Iris pigment epithelial cell (primary cell): ENCODE data around the gene STARD7.

ENCODE experiments used
- DNase-seq: peaks from one replicate; pipeline ENCODE4 v3.0.0-alpha.2; 2011; ENCODE audit warnings: low read depth

Gene STARD7

DNA sequence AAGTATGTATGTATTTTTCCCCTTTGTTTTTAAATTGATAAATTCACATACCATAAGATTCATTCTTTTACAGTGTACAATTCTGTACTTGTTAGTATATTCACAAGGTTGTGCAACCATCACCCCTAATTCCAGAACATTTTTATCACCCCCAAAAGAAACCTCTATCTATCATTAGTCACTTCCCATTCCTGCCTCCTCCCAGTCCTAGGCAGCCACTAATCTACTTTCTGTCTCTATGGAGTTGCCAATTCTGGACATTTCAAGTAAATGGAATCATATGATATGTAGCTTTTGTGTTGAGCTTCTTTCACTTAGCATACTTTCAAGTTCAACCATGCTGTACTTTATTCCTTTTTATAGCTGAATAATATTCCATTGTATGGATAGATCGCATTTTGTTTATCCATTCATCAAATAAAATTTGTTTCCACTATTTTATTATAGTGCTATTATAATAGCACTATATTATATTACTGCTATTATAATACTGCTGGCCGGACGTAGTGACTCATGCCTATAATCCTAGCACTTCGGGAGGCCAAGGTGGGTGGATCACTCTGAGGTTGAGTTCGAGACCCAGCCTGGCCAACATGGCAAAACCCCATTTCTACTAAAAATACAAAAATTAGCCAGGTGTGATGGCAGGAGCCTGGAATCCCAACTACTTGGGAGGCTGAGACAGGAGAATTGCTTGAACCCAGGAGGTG is 10.9 kb downstream of the STARD7 start:
- DNase-seq, result peak; percentile 76

- DNase-seq, result peak; percentile 93
These were observed 13.1 kb downstream of the STARD7 start for GRCh38 chr2:96195410-96196066.

- DNase-seq, result no peak
These were observed 16.5 kb downstream of the STARD7 start for GRCh38 chr2:96191937-96192670.

- peak; percentile 35 for DNase-seq
These were observed 19.7 kb downstream of the STARD7 start for GRCh38 chr2:96188821-96189526.

- no peak for DNase-seq
These were observed 22.1 kb downstream of the STARD7 start for GRCh38 chr2:96186562-96186961.

DNA sequence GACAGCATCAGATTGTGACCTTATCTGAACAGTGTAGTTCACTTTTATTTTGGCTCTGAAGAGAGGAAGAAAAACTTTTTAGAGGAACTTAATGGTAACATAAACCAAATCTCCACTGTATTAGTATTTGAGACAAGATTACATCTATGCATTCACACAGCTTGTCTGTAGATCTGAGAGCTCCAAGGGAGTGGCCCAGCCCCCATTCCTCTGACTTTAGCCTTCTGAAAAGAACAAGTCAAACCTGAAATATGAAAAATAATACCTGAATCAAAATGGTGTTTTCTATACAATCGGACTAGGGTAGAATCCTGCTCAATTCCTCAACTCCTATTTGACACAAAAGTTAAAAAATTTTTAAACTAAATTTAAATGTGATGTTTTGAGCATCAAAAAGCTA is 23.1 kb downstream of the STARD7 start:
- no peak for DNase-seq

DNA sequence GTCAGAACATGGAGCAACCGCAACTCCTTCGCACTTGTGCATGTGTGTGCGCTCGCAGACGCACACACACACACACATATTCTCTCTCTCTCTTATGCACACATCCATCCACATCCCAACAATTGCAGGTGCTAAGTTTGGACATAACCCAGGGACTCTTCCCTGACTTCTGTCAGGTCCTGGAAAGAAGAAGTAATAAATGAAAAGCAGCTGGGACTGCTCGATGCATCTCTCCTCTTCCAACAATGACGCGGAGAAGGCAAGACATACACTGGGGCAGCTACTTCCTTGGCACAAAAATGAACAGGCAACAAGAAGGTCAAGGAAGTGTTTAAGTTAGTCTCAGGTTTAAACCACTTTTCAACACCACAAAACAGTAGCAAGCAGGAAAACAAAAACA is 23.6 kb downstream of the STARD7 start:
- no peak for DNase-seq

DNA sequence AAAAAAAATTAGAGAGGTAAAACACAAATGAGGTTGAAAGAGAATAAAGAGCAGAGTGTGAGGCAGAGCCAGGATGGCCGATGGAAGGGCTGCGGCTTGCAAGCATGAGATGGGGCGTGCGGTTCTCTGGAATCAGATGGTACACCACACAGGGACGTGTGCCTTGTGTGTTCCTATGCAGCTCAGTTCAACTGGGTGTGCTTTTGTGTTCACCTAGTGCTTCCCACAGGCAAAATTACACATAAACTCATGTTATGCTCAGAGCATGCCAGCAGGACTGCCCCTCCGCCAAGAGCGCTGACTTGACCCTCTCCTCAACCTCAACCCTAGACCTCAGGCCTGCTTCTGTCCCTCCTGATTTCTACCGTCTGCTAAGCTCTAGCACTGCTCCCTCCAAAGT is 24.4 kb downstream of the STARD7 start:
- no peak for DNase-seq

DNA sequence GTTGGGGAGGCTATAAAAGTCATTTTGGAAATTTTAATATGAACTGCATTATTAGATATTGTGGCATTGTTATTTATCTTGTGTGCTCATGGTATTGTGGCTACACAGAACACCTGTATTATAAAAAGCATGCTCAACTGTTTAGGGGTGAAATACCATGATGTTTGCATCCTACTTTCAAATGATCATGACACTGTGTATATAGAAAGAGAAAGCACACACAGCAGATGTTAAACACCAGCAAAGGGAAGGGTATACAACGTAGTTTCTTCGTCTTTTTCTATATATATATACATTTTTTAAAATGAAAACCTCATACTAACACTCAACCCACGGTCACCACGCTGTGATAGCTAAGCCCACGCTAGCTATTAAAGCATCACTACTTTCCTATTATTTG is 27.1 kb downstream of the STARD7 start:
- no peak for DNase-seq

- DNase-seq, result no peak
These were observed 28.1 kb downstream of the STARD7 start for GRCh38 chr2:96180521-96180920.

DNA sequence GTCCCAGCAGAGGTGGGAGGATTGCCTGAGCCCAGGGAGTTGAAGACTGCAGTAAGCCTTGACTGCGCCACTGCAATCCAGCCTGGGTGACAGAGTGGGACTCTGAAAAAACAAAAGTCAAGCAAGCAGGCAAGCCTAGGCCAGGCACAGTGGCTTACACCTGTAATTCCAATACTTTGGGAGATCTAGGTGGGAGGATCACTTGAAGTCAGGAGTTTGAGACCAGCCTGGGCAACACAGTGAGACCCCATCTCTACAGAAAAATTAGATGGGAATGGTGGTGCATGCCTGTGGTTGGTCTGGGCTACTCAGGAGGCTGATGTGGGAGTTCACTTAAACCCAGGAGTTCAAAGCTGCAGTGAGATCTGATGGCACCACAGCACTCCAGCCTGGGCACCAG is 28.6 kb downstream of the STARD7 start:
- DNase-seq, result no peak

- no peak for DNase-seq
These were observed 32.0 kb downstream of the STARD7 start for GRCh38 chr2:96176661-96177060.

GRCh38 chr2:96175951-96176350 is 32.7 kb downstream of the STARD7 start:
- DNase-seq, result peak; percentile 82

DNA sequence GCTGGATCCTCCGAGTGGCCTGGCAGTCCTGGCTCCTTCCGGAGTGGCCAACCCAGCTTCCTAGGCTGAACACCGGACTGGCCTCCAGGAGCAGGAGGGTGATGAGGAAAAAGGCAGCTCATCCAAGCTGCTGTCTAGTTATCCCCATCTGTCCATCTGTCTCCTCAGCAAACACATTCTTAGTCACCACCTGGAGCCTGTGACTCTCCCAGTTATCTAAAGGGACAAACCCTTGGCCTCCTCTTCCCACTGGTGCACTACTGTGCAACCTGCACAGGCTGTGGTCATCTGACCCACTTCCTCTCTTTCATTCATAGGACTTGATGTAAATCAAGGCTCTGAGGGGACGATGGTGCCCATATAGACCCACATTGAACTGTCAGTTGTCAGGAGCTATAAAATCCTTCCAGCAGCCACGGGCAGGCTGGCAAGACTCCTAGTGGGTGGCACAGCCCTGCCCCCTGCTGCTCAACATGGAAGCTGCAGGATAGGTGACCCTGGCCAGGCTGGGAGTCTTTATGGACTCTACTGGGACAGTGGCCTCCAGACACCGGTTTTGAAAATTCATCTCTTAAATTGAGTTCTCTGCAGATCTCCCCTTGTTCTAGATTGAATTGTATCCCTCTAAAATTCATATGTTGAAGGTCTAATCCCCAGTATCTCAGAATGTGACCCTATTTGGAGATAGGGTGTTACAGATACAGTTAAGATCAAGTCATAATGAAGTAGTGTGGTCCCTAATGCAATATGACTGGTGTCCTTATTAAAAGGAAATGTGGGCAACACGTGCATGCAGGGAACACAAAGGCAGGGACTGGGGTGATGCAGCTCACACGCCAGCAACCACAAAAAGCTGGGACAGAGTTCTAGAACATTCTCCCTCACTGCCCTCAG is 34.1 kb downstream of the STARD7 start:
- peak; percentile 50 for DNase-seq

- no peak for DNase-seq
These were observed 36.8 kb downstream of the STARD7 start for GRCh38 chr2:96171831-96172230.

DNA sequence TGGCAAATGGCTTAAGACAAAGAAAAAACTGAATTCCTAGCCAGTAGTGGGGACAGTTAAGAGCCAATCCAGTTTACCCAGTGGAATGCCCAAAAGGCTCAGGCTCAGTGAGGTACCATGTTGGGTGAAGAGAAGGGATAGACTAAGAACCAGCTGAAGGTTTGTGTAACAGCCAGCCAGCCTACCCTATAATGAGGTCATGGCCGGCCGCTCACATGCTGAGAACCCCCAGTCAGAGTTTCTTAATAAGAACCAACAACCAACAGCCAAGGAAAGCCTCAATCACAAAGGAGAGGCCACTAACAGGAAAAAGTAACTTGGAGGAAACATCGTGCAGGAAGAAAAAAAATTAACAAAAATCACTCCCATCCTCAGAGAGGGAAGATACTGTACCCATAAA is 38.0 kb downstream of the STARD7 start:
- no peak for DNase-seq

- no peak for DNase-seq
These were observed 38.6 kb downstream of the STARD7 start for GRCh38 chr2:96169868-96170507.

- no peak for DNase-seq
These were observed 41.1 kb downstream of the STARD7 start for GRCh38 chr2:96167407-96168013.

GRCh38 chr2:96164459-96165184 is 44.0 kb downstream of the STARD7 start:
- no peak for DNase-seq
